Smooth muscle cell (in vitro differentiated cells): ENCODE data around the gene ACTN4. TPM values are rescaled to one million over a fixed set of nuclear protein-coding genes. Genes with fewer than 3 reads are reported as not detected.

ENCODE experiments used
- DNase-seq: peaks from one replicate; lab custom pipeline; 2025; ENCODE audit not compliant: unreplicated experiment; lab: John Stamatoyannopoulos, UW
- H2AFZ ChIP-seq: fragments of 200-600 bp; sonication (generic); 2 replicates; pipeline ENCODE4 v1.6.0; 2016; ENCODE audit warnings: antibody characterized with exemption, low read depth, mild to moderate bottlenecking
- H3F3A ChIP-seq: fragments of 200-600 bp; sonication (generic); 2 replicates; pipeline ENCODE4 v1.6.0; 2017; ENCODE audit warnings: antibody characterized with exemption, low read depth
- H3K27ac ChIP-seq: fragments of 200-600 bp; sonication (generic); 2 replicates; pipeline ENCODE4 v1.5.1; 2016; ENCODE audit warnings: low read depth, mild to moderate bottlenecking
- H3K27me3 ChIP-seq: fragments of 200-600 bp; sonication (generic); 2 replicates; pipeline ENCODE4 v1.6.1; 2016; ENCODE audit warnings: low read depth, mild to moderate bottlenecking
- H3K36me3 ChIP-seq: fragments of 200-600 bp; sonication (generic); 2 replicates; pipeline ENCODE4 v1.5.1; 2016; ENCODE audit warnings: low read depth
- H3K4me1 ChIP-seq: fragments of 200-600 bp; sonication (generic); 2 replicates; pipeline ENCODE4 v1.5.1; 2016; ENCODE audit warnings: low read depth
- H3K4me2 ChIP-seq: fragments of 200-600 bp; sonication (generic); 2 replicates; pipeline ENCODE4 v1.6.0; 2016; ENCODE audit warnings: mild to moderate bottlenecking
- H3K4me3 ChIP-seq: fragments of 200-600 bp; sonication (generic); 2 replicates; pipeline ENCODE4 v1.5.1; 2016; ENCODE audit warnings: mild to moderate bottlenecking
- H3K79me2 ChIP-seq: fragments of 200-600 bp; sonication (generic); 2 replicates; pipeline ENCODE4 v1.6.0; 2016; ENCODE audit warnings: low read depth, mild to moderate bottlenecking
- H3K9ac ChIP-seq: fragments of 200-600 bp; sonication (generic); 2 replicates; pipeline ENCODE4 v1.6.0; 2016; ENCODE audit warnings: low read depth
- H3K9me3 ChIP-seq: fragments of 200-600 bp; sonication (generic); replicated peaks from 2 replicates; pipeline ENCODE4 v1.5.1; 2016; ENCODE audit warnings: low read depth
- H4K20me1 ChIP-seq: fragments of 200-600 bp; sonication (generic); 2 replicates; pipeline ENCODE4 v1.6.0; 2016; ENCODE audit warnings: low read depth
- WGBS: methylation state at CpG from one replicate; pipeline ENCODE4 v1.1.7; 2016; ENCODE audit warnings: low lambda C conversion rate; 5-methylcytosine and 5-hydroxymethylcytosine counted together
- polyA plus RNA-seq: library from polyadenylated mRNA; unstranded; fragments of >200 nt; fragmentation: Nextera tagmentation; extraction: Ambion mirVana; gene quantifications from 2 replicates; pipeline ENCODE4 v1.2.1, GENCODE V29; 2016
- total RNA-seq: library from RNA; depleted of rRNA; stranded (reverse); fragments of >200 nt; gene quantifications from 2 replicates; pipeline ENCODE4 v1.2.3, GENCODE V29; 2014
- TF ChIP-seq, protein P1 (sequence below): fragments of 200-600 bp; sonication (generic); IDR thresholded peaks from 2 replicates; pipeline ENCODE4 v1.5.1; 2017; ENCODE audit warnings: borderline replicate concordance, mild to moderate bottlenecking, antibody characterized with exemption; ENCODE audit not compliant: insufficient read depth, poor library complexity, severe bottlenecking

ACTN4 gene
- total and polyA plus RNA-seq, 2 experiments from 2014 or later = 53.8 to 311 TPM

DNA sequence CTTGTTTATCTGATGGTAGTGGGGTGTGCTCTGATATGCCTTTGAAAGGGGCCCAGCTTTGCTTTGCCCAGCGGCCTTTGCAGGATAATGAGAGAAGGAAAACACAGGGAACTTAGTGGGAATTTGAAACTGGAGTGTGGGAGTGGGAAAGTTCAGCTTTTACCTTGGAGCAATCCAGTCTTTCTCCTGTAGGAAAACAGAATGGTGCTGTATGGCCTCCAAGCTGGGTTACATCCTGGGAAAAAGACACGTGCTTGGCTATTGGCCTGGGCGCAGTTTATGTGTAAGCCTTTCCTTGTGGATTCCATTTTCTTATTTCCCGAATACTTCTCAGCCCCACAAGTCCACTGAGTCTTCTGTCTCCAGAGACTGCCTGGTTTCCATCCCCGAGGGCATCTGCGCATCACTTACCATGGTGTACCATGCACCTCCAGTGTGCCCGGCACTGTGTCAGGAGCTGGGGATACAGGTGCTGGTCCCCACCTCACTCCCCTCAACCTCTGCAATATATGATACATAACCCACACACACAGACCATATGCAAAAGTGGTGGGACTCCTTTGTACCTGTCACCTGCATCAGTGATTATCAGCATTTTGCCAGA, 31.5 kb downstream of the ACTN4 start:
- Histone ChIP-seq H3K27me3 (no peaks in the 10 kb centered on the region), H3K79me2 (peaks cover 80% of the 10 kb centered on the region), H3K4me1 (peaks cover 35% of the 10 kb centered on the region), H3K9ac (no peak overlapping the region), H3K36me3 (no peaks in the 10 kb centered on the region), H3K4me2 (peak overlapping the region; percentile 58), H4K20me1 (no peaks in the 10 kb centered on the region), H3K4me3 (no peak overlapping the region), H3F3A (peaks cover 54% of the 10 kb centered on the region), H3K9me3 (no peaks in the 10 kb centered on the region), H3K27ac (peak overlapping the region; percentile 100), H2AFZ (no peak overlapping the region)
- no peak for DNase-seq
- TF ChIP-seq, protein P1, sequence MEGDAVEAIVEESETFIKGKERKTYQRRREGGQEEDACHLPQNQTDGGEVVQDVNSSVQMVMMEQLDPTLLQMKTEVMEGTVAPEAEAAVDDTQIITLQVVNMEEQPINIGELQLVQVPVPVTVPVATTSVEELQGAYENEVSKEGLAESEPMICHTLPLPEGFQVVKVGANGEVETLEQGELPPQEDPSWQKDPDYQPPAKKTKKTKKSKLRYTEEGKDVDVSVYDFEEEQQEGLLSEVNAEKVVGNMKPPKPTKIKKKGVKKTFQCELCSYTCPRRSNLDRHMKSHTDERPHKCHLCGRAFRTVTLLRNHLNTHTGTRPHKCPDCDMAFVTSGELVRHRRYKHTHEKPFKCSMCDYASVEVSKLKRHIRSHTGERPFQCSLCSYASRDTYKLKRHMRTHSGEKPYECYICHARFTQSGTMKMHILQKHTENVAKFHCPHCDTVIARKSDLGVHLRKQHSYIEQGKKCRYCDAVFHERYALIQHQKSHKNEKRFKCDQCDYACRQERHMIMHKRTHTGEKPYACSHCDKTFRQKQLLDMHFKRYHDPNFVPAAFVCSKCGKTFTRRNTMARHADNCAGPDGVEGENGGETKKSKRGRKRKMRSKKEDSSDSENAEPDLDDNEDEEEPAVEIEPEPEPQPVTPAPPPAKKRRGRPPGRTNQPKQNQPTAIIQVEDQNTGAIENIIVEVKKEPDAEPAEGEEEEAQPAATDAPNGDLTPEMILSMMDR = no peak
- WGBS = 92% methylated on average over 7 of the region's 7 CpGs

DNA sequence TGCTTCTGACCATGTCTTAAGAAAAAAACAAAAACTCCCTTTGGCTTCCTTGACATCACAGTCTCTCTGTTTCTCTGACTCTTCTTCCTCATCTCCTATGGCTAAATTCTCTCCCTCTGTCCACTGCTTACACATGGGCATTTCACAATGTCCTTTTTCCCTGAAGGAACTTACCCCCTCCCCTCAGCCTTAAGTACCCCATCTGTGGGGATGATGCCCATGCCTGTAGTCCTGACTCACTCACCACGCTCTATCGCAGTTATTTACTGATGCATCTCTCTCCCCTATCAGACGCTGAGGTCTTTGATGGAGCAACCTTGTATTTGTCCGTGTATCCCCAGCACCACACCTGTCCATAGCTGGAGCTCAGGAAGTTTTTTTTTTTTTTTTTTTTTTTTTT, 32.4 kb downstream of the ACTN4 start:
- H3K27me3 ChIP-seq = no peaks in the 10 kb centered on the region
- H4K20me1 ChIP-seq = no peaks in the 10 kb centered on the region
- H3K4me1 ChIP-seq = peaks cover 34% of the 10 kb centered on the region
- no peaks in the 10 kb centered on the region for H3K9me3 ChIP-seq
- 42% methylated on average over 4 of the region's 4 CpGs for WGBS
- no peak overlapping the region for H2AFZ ChIP-seq
- peaks cover 74% of the 10 kb centered on the region for H3K79me2 ChIP-seq
- H3K4me3 ChIP-seq = no peak overlapping the region
- no peaks in the 10 kb centered on the region for H3K36me3 ChIP-seq
- peak overlapping the region; percentile 100 for H3K27ac ChIP-seq
- no peak overlapping the region for H3K4me2 ChIP-seq
- TF ChIP-seq, protein P1 = no peak
- peaks cover 52% of the 10 kb centered on the region for H3F3A ChIP-seq
- no peak for DNase-seq
- H3K9ac ChIP-seq = no peak overlapping the region

DNA sequence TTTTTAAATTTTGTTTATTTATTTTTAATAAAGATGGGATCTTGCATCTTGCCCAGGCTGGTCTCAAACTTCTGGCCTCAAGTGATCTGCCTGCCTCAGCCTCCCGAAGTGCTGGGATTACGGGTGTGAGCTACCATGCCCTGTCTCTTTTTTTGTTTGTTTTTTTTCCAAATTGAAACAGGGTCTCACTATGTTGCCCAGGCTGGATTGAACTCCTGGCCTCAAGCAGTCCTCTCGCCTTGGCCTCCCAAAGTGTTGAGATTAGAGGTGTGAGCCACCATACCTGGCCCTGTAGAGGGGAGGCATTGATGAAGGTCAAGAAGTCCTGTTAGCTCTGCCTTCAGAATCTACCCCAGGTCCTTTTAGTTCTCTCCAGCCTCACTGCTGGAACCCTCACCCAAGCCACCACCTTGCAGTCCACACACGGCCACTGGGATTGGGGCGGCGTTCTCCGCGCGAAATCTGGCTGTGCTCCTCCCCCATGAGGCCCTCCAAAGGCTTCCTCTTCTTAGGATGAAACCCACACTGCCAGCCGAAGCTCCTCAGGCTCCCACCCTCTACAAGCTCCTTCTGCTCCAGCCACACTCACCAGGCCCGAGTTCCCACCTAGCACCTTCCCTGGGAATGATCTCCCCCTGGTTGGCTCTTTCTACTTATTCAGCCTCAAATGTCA, 34.9 kb downstream of the ACTN4 start:
- peaks cover 37% of the 10 kb centered on the region for H3K4me1 ChIP-seq
- TF ChIP-seq, protein P1 = no peak
- H3K79me2 ChIP-seq = peaks cover 86% of the 10 kb centered on the region
- 96% methylated on average over 11 of the region's 11 CpGs for WGBS
- H2AFZ ChIP-seq = no peak overlapping the region
- H3K36me3 ChIP-seq = no peaks in the 10 kb centered on the region
- H3K27ac ChIP-seq = peak overlapping the region; percentile 100
- no peaks in the 10 kb centered on the region for H3K27me3 ChIP-seq
- H3F3A ChIP-seq = peaks cover 47% of the 10 kb centered on the region
- no peak for DNase-seq
- H3K4me3 ChIP-seq = no peak overlapping the region
- H3K9ac ChIP-seq = no peak overlapping the region
- no peaks in the 10 kb centered on the region for H3K9me3 ChIP-seq
- H3K4me2 ChIP-seq = no peak overlapping the region
- H4K20me1 ChIP-seq = no peaks in the 10 kb centered on the region
